ENCODE measurements around the gene FANCL. TPM values are rescaled to one million over a fixed set of nuclear protein-coding genes. Genes with fewer than 3 reads are reported as not detected.
A peak's percentile ranks its signal among the peaks of the same experiment; 100 is the strongest.
"Not testable (repeated sequence)": the region's sequence is repeated elsewhere in the genome, so short reads cannot be mapped to it uniquely, and the experiment has no call there.

The FANCL gene
- total RNA-seq, 1 experiment from 2014 or later = 34.3 TPM

DNA sequence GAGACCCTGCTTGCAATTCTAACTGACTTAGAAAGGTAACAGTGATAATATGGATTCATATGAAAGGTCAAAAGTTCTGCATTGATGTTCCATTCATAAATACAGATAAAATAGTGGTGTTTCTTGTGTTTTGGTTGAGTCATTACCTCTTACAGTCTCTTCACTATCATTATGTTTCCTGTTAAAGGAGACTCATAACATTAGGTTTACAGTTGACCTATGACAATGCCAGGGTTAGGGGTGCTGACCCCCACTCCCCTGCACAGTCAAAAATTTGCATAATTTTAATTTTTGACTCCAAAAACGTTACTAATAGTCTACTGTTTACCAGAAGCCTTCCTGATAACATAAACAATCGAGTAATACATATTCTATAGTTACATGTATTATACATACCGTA is 119.1 kb downstream of the FANCL start:
- Mint-ChIP-seq H3K9me3 (ENCODE audit: unreplicated experiment) (no peaks in the 10 kb centered on the region), H3K4me3 (ENCODE audit: unreplicated experiment) (no peak overlapping the region), H3K4me1 (ENCODE audit: low read depth, unreplicated experiment) (peaks cover 7% of the 10 kb centered on the region), H3K27ac (ENCODE audit: unreplicated experiment) (no peak overlapping the region), H3K27me3 (ENCODE audit: insufficient read depth, unreplicated experiment) (no peaks in the 10 kb centered on the region), H3K36me3 (ENCODE audit: insufficient read depth, unreplicated experiment) (peaks cover 5% of the 10 kb centered on the region)
- no peak for DNase-seq
- Histone ChIP-seq H3K4me1 (no peaks in the 10 kb centered on the region), H3K27me3 (replicated peaks; ENCODE audit: control insufficient read depth, insufficient read depth, low read length) (no peaks in the 10 kb centered on the region), H3K36me3 (ENCODE audit: control insufficient read depth, insufficient read depth, low read length) (no peaks in the 10 kb centered on the region), H3K4me3 (ENCODE audit: low read depth, low read length) (no peak overlapping the region), H3K9me3 (no peaks in the 10 kb centered on the region)
- TF ChIP-seq, protein P1, sequence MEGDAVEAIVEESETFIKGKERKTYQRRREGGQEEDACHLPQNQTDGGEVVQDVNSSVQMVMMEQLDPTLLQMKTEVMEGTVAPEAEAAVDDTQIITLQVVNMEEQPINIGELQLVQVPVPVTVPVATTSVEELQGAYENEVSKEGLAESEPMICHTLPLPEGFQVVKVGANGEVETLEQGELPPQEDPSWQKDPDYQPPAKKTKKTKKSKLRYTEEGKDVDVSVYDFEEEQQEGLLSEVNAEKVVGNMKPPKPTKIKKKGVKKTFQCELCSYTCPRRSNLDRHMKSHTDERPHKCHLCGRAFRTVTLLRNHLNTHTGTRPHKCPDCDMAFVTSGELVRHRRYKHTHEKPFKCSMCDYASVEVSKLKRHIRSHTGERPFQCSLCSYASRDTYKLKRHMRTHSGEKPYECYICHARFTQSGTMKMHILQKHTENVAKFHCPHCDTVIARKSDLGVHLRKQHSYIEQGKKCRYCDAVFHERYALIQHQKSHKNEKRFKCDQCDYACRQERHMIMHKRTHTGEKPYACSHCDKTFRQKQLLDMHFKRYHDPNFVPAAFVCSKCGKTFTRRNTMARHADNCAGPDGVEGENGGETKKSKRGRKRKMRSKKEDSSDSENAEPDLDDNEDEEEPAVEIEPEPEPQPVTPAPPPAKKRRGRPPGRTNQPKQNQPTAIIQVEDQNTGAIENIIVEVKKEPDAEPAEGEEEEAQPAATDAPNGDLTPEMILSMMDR (IDR thresholded peaks at IDR 0.05; ENCODE audit: insufficient read depth in 1 of 2, low read depth in 1 of 2, low read length in 1 of 2, severe bottlenecking in 1 of 2, unreplicated experiment in 1 of 2) = no peak
- no TSS peak for BruUV-seq (replicated peaks)
- ChIA-PET CTCF (no interaction called here), POLR2A (no interaction called here)
- intact Hi-C loops (cut with micrococcal nuclease; ENCODE audit: unreplicated experiment) = no loop called here

DNA sequence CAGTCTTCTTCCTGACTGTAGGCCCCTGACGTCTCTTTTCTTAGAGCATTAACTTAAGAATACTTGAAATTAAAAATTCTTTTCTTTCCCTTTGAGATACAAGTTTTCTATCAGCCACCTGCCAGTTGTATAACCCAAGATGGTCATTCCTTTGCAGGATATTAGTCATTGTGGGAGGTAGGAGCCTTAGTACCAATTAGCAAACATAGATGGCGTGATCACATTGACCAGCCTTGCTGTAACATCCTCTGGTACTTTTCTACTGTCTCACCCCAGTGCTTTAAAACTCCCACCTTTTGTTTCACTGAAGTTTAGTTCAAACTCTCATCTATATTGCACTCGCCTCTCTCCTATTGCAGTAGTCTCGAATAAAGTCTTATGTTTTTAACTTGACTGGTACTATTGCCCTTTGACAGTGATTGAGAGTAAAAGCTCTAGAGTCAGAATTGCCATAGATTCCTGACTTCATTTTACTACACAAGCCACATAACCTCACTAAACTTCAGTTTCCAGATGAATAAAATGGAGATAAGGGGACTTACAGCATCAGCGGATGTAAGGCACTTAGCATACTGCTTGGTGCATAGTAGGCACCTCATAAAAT is 120.4 kb downstream of the FANCL start:
- Histone ChIP-seq H3K4me1 (no peaks in the 10 kb centered on the region), H3K9me3 (no peaks in the 10 kb centered on the region), H3K27me3 (replicated peaks; ENCODE audit: control insufficient read depth, insufficient read depth, low read length) (no peaks in the 10 kb centered on the region), H3K4me3 (ENCODE audit: low read depth, low read length) (no peak overlapping the region), H3K36me3 (ENCODE audit: control insufficient read depth, insufficient read depth, low read length) (no peaks in the 10 kb centered on the region)
- no peak overlapping the region for H3K4me3 Mint-ChIP-seq (ENCODE audit: unreplicated experiment)
- intact Hi-C loops (cut with micrococcal nuclease; ENCODE audit: unreplicated experiment) = no loop called here
- CTCF ChIA-PET = no interaction called here
- no TSS peak for BruUV-seq (replicated peaks)
- H3K9me3 Mint-ChIP-seq (ENCODE audit: unreplicated experiment) = no peaks in the 10 kb centered on the region
- H3K4me1 Mint-ChIP-seq (ENCODE audit: low read depth, unreplicated experiment) = peaks cover 7% of the 10 kb centered on the region
- peaks cover 5% of the 10 kb centered on the region for H3K36me3 Mint-ChIP-seq (ENCODE audit: insufficient read depth, unreplicated experiment)
- H3K27me3 Mint-ChIP-seq (ENCODE audit: insufficient read depth, unreplicated experiment) = no peaks in the 10 kb centered on the region
- no peak for DNase-seq
- TF ChIP-seq, protein P1 (IDR thresholded peaks at IDR 0.05; ENCODE audit: insufficient read depth in 1 of 2, low read depth in 1 of 2, low read length in 1 of 2, severe bottlenecking in 1 of 2, unreplicated experiment in 1 of 2) = no peak
- POLR2A ChIA-PET = no interaction called here
- no peak overlapping the region for H3K27ac Mint-ChIP-seq (ENCODE audit: unreplicated experiment)

DNA sequence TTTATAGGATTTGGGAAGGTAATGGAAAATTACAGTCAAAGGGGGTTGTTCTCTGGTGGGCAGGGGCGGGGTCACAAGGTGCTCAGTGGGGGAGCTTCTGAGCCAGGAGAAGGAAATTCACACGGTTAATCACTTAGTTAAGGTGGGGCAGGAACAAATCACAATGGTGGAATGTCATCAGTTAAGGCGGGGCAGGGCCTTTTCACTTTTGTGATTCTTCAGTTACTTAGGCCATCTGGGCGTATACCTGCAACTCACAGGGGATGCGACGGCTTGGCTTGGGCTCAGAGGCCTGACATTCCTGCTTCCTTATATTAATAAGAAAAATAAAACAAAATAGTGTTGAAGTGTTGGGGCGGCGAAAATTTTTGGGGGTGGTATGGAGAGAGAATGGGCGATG is 127.6 kb downstream of the FANCL start:
- intact Hi-C loops (cut with micrococcal nuclease; ENCODE audit: unreplicated experiment); H3K36me3 Mint-ChIP-seq (ENCODE audit: insufficient read depth, unreplicated experiment); H3K9me3 Mint-ChIP-seq (ENCODE audit: unreplicated experiment); H3K9me3 ChIP-seq; H3K36me3 ChIP-seq (ENCODE audit: control insufficient read depth, insufficient read depth, low read length); H3K27ac Mint-ChIP-seq (ENCODE audit: unreplicated experiment); CTCF ChIA-PET; H3K27me3 Mint-ChIP-seq (ENCODE audit: insufficient read depth, unreplicated experiment); H3K4me3 ChIP-seq (ENCODE audit: low read depth, low read length); DNase-seq; BruUV-seq (replicated peaks); POLR2A ChIA-PET; H3K27me3 ChIP-seq (replicated peaks; ENCODE audit: control insufficient read depth, insufficient read depth, low read length); H3K4me1 Mint-ChIP-seq (ENCODE audit: low read depth, unreplicated experiment); H3K4me3 Mint-ChIP-seq (ENCODE audit: unreplicated experiment): not testable (repeated sequence)
- H3K4me1 ChIP-seq = peaks cover 13% of the 10 kb centered on the region

DNA sequence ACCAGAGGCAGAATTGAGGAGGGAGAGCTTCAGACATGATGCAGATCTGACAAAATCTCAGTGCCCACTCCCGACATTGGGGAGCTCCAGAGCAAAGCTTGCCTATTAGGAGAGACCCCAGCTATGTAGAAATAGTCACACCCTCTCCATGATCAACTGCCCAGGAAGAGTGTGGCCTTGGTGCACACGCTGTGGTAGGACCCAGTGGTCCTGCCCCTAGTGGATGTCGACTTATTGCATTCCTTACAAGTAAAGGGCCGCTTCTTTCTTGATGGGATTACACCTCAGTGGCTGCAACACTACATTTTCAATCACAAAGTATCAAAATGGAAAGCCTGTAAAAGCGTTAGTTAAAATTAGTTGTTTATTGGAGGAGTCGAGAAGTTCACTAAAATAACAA is 130.4 kb downstream of the FANCL start:
- CTCF ChIA-PET = no interaction called here
- H3K9me3 Mint-ChIP-seq (ENCODE audit: unreplicated experiment) = no peaks in the 10 kb centered on the region
- H3K27ac Mint-ChIP-seq (ENCODE audit: unreplicated experiment) = no peak overlapping the region
- peaks cover 19% of the 10 kb centered on the region for H3K4me1 Mint-ChIP-seq (ENCODE audit: low read depth, unreplicated experiment)
- Histone ChIP-seq H3K4me3 (ENCODE audit: low read depth, low read length) (no peak overlapping the region), H3K9me3 (no peaks in the 10 kb centered on the region), H3K27me3 (replicated peaks; ENCODE audit: control insufficient read depth, insufficient read depth, low read length) (no peaks in the 10 kb centered on the region), H3K4me1 (peaks cover 13% of the 10 kb centered on the region), H3K36me3 (ENCODE audit: control insufficient read depth, insufficient read depth, low read length) (no peaks in the 10 kb centered on the region)
- TF ChIP-seq, protein P1 (IDR thresholded peaks at IDR 0.05; ENCODE audit: insufficient read depth in 1 of 2, low read depth in 1 of 2, low read length in 1 of 2, severe bottlenecking in 1 of 2, unreplicated experiment in 1 of 2) = no peak
- H3K36me3 Mint-ChIP-seq (ENCODE audit: insufficient read depth, unreplicated experiment) = no peaks in the 10 kb centered on the region
- no peaks in the 10 kb centered on the region for H3K27me3 Mint-ChIP-seq (ENCODE audit: insufficient read depth, unreplicated experiment)
- intact Hi-C loops (cut with micrococcal nuclease; ENCODE audit: unreplicated experiment) = no loop called here
- BruUV-seq (replicated peaks) = no TSS peak
- POLR2A ChIA-PET = no interaction called here
- peak in 1 of 2 experiments; percentile 16 for DNase-seq
- no peak overlapping the region for H3K4me3 Mint-ChIP-seq (ENCODE audit: unreplicated experiment)

Data from Caco-2 (cell line).